BE2C (cell line): ENCODE measurements around the gene INSRR.

ENCODE experiments used
- DNase-seq: peaks from one replicate; pipeline ENCODE4 v3.0.0-alpha.2; 2020
- H3K27me3 ChIP-seq: fragments of 250-450 bp; sonication (Bioruptor Pico); 2 replicates; pipeline ENCODE4 v1.5.1; 2020; ENCODE audit warnings: mild to moderate bottlenecking
- H3K36me3 ChIP-seq: fragments of 250-450 bp; sonication (Bioruptor Pico); 2 replicates; pipeline ENCODE4 v1.5.1; 2020; ENCODE audit warnings: mild to moderate bottlenecking
- H3K4me1 ChIP-seq: fragments of 250-450 bp; sonication (Bioruptor Pico); 2 replicates; pipeline ENCODE4 v1.5.1; 2020
- H3K4me3 ChIP-seq: 2 replicates; pipeline ENCODE4 v1.5.1; 2011; ENCODE audit warnings: low read depth, low read length
- H3K9me3 ChIP-seq: fragments of 250-450 bp; sonication (Bioruptor Pico); 2 replicates; pipeline ENCODE4 v1.5.1; 2020
- TF ChIP-seq, protein P1 (sequence below): IDR thresholded peaks from 2 replicates; pipeline ENCODE4 v1.5.1; 2012; ENCODE audit warnings: mild to moderate bottlenecking, low read depth, low read length

INSRR gene

DNA sequence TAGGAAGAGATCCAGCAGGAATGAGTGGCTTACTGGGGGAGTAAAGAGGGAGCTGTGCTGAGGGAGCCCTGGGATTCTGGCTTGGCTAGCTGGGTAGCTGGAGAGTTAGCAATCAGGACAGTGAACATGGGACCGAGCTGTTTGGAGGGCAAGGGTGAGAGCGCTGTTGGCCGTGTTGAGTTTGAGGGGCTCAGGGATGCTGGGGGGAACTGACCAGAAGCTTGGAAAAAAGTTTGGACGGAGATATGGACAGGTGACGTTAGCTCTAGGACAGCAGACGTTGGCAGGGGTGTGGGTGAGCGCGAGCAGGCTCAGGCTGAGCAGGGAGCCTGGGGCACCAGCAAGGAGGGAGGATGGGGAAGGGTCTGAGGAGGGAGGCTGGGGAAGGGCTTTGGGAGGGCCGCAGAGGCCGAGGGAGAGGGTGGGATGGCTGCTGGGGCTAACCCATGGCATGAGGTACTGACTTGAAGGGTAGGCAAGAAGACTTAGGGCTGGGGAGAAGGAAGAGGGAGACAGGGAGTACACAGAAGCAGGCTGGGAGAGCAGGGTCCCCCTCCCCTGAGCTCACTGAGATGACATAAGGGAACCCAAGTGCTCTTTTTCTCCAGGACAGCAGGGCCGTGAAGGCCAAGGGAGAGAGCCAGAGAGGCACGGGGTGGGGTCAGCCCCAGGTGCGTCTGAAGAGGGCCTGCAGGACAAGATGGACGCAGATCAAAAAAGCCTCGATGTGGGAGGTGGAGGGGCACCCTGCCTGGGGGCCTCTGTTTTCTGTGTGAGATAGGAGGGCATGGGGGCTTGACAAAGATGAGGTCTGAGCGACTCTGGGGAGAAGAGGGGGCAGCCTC is 50.5 kb downstream of the INSRR start:
- no peak overlapping the region for H3K4me3 ChIP-seq
- H3K9me3 ChIP-seq, result no peaks in the 10 kb centered on the region
- H3K27me3 ChIP-seq, result no peaks in the 10 kb centered on the region
- H3K4me1 ChIP-seq, result peaks cover 16% of the 10 kb centered on the region
- H3K36me3 ChIP-seq, result no peaks in the 10 kb centered on the region
- DNase-seq, result no peak
- TF ChIP-seq, protein P1, sequence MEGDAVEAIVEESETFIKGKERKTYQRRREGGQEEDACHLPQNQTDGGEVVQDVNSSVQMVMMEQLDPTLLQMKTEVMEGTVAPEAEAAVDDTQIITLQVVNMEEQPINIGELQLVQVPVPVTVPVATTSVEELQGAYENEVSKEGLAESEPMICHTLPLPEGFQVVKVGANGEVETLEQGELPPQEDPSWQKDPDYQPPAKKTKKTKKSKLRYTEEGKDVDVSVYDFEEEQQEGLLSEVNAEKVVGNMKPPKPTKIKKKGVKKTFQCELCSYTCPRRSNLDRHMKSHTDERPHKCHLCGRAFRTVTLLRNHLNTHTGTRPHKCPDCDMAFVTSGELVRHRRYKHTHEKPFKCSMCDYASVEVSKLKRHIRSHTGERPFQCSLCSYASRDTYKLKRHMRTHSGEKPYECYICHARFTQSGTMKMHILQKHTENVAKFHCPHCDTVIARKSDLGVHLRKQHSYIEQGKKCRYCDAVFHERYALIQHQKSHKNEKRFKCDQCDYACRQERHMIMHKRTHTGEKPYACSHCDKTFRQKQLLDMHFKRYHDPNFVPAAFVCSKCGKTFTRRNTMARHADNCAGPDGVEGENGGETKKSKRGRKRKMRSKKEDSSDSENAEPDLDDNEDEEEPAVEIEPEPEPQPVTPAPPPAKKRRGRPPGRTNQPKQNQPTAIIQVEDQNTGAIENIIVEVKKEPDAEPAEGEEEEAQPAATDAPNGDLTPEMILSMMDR, result no peak

DNA sequence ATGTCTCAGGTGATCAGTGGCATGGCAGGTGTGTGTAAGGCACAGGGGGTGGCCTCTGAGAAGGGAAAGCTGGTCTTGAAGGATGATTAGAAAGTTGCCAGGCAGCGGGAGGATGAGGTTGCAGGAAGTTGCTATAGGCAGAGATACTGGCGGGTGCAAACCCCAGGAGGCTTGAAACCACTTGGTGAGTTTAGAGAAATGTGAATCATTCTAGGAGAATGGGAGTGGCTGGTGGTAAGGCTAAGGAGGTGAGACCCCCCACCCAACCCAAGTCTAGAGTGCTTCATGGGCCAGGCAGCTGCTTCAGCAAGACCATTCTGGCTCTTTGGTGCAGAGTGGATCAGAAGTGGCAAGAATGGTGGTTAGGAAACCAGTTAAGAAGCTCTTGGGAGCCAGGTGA is 51.3 kb downstream of the INSRR start:
- H3K4me3 ChIP-seq, result no peak overlapping the region
- TF ChIP-seq, protein P1, result no peak
- no peaks in the 10 kb centered on the region for H3K9me3 ChIP-seq
- H3K27me3 ChIP-seq, result no peaks in the 10 kb centered on the region
- peaks cover 21% of the 10 kb centered on the region for H3K4me1 ChIP-seq
- H3K36me3 ChIP-seq, result no peaks in the 10 kb centered on the region
- DNase-seq, result no peak

DNA sequence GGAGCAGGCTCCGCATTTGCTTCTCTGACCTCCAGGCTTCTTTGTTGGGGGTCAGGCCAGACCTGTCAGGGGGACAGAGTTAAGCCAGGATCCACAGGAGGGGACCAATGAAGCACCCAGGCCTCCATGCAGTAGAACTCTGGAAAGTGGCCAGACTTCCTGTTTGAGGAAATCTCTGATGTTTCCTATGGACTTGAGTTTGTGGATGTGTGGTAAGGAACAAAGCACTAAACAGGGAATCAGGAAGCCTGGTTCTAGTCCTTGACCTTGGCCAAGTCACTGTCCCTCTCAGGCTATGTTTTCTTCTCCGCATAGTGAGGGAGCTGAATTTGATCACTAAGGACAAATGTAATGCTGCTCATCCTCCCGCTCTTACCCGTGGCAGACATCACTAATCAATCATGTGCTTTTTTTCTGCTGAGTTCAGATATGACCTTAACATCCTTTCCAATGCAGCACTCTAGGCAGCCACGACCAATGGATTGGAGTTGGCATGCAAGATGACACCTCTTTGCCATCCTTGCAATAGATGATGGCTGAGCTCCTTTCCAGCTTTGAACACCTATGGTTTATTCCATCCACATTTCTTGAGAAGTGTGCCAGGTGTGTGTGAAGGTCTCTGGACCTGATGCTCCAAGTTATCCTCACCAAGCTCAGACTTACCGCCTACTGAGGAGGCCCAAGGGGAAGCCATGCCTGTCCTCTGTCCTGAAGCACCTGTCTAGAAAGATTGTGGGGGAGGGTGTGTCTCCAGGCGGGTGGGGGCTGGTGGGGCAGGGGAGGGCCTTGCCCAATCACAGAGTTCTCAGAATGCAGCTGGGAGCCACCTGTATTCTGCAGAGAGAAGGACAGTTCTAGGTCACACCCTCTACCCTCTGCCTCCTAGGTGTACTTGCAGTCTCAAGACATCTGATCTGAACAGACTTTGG is 52.1 kb downstream of the INSRR start:
- DNase-seq, result no peak
- Histone ChIP-seq H3K9me3 (no peaks in the 10 kb centered on the region), H3K4me3 (no peak overlapping the region), H3K4me1 (peaks cover 29% of the 10 kb centered on the region), H3K36me3 (peaks cover 6% of the 10 kb centered on the region), H3K27me3 (no peaks in the 10 kb centered on the region)
- TF ChIP-seq, protein P1, result no peak

DNA sequence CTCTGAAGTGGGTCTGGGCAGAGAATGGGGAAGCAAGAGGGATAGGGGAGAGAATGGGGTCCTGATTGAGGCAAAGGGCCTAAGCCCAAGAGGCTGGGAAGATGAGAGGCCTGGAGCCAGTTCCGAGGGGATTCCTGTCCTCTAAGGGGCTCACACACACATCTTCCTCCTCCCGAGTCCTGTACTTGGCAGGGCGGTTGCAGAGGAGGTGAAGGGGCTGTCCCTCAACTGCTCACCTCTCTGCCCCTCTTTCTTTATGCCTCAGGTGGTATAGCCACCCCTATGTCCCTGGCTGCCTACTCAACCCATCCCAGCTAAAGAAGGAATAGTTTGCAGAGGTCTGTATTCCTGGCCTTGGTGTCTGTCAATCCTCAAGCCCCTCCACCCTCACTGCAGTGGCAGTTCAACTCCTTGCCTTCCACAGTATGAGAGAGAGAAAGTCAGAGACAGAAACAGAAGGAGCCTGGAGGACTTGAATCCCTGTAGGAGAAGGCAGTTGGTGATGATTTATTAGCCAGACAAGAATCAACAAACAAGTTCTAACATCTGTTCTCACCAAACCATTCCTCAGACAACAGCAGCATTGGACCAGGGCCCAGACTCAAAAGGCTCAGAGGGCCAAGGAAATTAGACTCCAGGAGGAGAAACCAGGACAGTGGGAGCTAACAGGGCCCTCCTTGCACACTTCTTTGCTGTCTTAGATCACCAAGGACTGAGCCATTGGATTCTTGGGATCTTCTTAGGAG is 53.0 kb downstream of the INSRR start:
- no peak for DNase-seq
- peaks cover 33% of the 10 kb centered on the region for H3K4me1 ChIP-seq
- no peaks in the 10 kb centered on the region for H3K9me3 ChIP-seq
- H3K36me3 ChIP-seq, result peaks cover 6% of the 10 kb centered on the region
- no peaks in the 10 kb centered on the region for H3K27me3 ChIP-seq
- TF ChIP-seq, protein P1, result no peak
- no peak overlapping the region for H3K4me3 ChIP-seq

DNA sequence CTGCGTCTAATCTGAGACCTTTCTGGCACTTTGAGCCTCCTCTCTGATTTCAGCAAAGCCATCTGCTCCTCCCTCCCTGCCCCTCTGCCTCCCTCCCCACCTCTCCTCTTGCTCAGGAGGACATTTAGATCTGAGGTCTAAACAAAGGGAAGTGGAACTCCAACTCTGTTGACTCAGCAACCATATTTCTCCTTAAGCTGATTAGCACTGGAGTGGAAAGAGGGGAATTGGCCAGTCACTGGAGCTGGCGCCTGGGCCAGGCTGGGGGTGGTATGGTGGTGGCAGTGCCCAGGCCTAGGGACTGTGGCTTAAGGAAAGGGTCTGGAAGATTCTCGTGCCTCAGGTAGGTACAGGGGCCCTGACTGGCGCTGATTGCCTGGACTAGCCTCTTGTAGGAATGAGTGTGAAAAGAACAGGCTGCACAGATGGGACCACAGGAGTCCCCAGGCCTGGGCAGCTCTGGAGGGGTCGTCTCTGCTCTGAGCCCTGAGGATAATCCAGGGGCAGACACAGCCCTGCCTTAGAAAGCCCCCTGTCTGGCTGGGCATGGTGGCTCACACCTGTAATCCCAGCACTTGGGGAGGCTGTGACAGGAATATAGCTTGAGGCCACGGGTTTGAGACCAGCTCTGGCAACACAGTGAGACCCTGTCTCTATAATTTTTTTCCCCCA is 54.2 kb downstream of the INSRR start:
- Histone ChIP-seq H3K36me3 (peaks cover 14% of the 10 kb centered on the region), H3K27me3 (no peaks in the 10 kb centered on the region), H3K4me3 (no peak overlapping the region), H3K4me1 (peaks cover 43% of the 10 kb centered on the region), H3K9me3 (no peaks in the 10 kb centered on the region)
- peak; percentile 39 for DNase-seq
- TF ChIP-seq, protein P1, result no peak
